Osteocyte (in vitro differentiated cells): ENCODE measurements around the gene FAM8A1. TPM values are rescaled to one million over a fixed set of nuclear protein-coding genes. Genes with fewer than 3 reads are reported as not detected.
"Not testable (repeated sequence)": the region's sequence is repeated elsewhere in the genome, so short reads cannot be mapped to it uniquely, and the experiment has no call there.

Source experiments
- DNase-seq: peaks from one replicate; pipeline ENCODE4 v3.0.0; 2021; ENCODE audit warnings: mixed read lengths; ENCODE audit not compliant: unreplicated experiment; ENCODE audit errors: extremely low spot score
- H3K27ac Mint-ChIP-seq: one replicate; pipeline ENCODE4 v1.8.0; 2021; ENCODE audit warnings: mild to moderate bottlenecking, mixed read lengths; ENCODE audit not compliant: unreplicated experiment
- H3K27me3 Mint-ChIP-seq: one replicate; pipeline ENCODE4 v1.8.0; 2021; ENCODE audit warnings: mixed read lengths; ENCODE audit not compliant: unreplicated experiment
- H3K36me3 Mint-ChIP-seq: one replicate; pipeline ENCODE4 v1.8.0; 2021; ENCODE audit warnings: mixed read lengths; ENCODE audit not compliant: unreplicated experiment
- H3K4me1 Mint-ChIP-seq: one replicate; pipeline ENCODE4 v1.8.0; 2021; ENCODE audit warnings: mixed read lengths; ENCODE audit not compliant: unreplicated experiment
- H3K4me3 Mint-ChIP-seq: one replicate; pipeline ENCODE4 v1.8.0; 2021; ENCODE audit warnings: mild to moderate bottlenecking, moderate library complexity, mixed read lengths; ENCODE audit not compliant: unreplicated experiment
- H3K9me3 Mint-ChIP-seq: one replicate; pipeline ENCODE4 v1.8.0; 2021; ENCODE audit warnings: mixed read lengths; ENCODE audit not compliant: unreplicated experiment
- total RNA-seq: library from RNA; stranded (reverse); gene quantifications from 2 replicates; pipeline ENCODE4 v1.2.1, GENCODE V29; 2021
- TF ChIP-seq, protein P1 (sequence below): fragments of 200-600 bp; sonication (generic); IDR thresholded peaks from 2 replicates; pipeline ENCODE4 v1.5.0; 2021; ENCODE audit warnings: antibody characterized with exemption, mild to moderate bottlenecking, moderate library complexity

Gene FAM8A1
- total RNA-seq, 1 donor from 2014 or later = 32.2 TPM

DNA sequence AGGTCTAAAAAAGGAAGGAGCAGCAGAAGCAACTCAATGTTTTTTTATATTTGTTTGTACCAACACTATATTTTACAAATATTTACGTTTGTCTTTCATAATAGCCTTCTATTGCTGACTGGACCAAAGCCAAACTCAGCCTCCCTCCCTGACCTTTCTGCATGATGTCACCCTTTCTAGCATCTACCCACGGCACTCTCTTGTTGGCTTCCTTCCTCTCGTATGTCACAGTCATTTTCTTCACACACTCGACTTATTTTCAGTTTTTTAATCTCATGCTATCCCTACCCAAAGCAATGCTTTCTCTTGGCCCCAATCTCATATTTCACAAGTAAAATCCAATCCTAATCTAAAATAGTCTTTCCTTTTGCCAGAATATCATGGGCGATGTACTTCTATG lies 16.3 kb upstream of the FAM8A1 start:
- H3K27me3 Mint-ChIP-seq = no peaks in the 10 kb centered on the region
- H3K27ac Mint-ChIP-seq = peak overlapping the region; percentile 65
- no peak for DNase-seq
- H3K36me3 Mint-ChIP-seq = no peaks in the 10 kb centered on the region
- H3K4me1 Mint-ChIP-seq = peaks cover 7% of the 10 kb centered on the region
- no peaks in the 10 kb centered on the region for H3K9me3 Mint-ChIP-seq
- TF ChIP-seq, protein P1, sequence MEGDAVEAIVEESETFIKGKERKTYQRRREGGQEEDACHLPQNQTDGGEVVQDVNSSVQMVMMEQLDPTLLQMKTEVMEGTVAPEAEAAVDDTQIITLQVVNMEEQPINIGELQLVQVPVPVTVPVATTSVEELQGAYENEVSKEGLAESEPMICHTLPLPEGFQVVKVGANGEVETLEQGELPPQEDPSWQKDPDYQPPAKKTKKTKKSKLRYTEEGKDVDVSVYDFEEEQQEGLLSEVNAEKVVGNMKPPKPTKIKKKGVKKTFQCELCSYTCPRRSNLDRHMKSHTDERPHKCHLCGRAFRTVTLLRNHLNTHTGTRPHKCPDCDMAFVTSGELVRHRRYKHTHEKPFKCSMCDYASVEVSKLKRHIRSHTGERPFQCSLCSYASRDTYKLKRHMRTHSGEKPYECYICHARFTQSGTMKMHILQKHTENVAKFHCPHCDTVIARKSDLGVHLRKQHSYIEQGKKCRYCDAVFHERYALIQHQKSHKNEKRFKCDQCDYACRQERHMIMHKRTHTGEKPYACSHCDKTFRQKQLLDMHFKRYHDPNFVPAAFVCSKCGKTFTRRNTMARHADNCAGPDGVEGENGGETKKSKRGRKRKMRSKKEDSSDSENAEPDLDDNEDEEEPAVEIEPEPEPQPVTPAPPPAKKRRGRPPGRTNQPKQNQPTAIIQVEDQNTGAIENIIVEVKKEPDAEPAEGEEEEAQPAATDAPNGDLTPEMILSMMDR = no peak
- H3K4me3 Mint-ChIP-seq = peak overlapping the region; percentile 8

DNA sequence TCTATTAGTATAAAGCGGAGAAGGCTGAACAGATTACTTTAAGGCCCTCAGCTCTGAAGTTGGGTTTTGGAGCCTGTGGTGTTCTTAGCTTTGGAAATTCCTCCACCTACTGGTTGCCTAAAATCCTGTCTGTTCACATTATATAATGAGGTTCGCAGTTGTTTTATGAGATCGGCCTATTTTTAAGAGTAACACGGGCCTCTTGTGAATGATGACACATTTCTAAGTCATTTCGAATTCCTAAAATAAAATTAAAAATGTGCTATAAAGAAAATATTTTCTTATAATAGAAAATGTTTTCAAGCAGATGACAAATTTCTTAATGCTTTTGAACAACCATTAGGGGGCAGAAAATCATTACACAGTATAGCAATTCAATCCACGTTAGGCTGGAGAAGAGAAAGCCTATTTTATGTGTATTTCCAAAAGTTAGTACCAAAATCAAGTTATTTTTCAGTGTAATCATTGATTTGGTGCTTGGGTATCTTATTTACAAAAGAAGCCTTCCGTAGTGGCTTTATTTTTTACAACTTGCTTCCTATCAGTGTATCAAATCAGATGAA lies 15.8 kb upstream of the FAM8A1 start:
- TF ChIP-seq, protein P1 = peak; percentile 96
- H3K27me3 Mint-ChIP-seq = no peaks in the 10 kb centered on the region
- no peaks in the 10 kb centered on the region for H3K36me3 Mint-ChIP-seq
- peaks cover 9% of the 10 kb centered on the region for H3K4me1 Mint-ChIP-seq
- peak overlapping the region; percentile 65 for H3K27ac Mint-ChIP-seq
- peak overlapping the region; percentile 8 for H3K4me3 Mint-ChIP-seq
- no peaks in the 10 kb centered on the region for H3K9me3 Mint-ChIP-seq
- no peak for DNase-seq

DNA sequence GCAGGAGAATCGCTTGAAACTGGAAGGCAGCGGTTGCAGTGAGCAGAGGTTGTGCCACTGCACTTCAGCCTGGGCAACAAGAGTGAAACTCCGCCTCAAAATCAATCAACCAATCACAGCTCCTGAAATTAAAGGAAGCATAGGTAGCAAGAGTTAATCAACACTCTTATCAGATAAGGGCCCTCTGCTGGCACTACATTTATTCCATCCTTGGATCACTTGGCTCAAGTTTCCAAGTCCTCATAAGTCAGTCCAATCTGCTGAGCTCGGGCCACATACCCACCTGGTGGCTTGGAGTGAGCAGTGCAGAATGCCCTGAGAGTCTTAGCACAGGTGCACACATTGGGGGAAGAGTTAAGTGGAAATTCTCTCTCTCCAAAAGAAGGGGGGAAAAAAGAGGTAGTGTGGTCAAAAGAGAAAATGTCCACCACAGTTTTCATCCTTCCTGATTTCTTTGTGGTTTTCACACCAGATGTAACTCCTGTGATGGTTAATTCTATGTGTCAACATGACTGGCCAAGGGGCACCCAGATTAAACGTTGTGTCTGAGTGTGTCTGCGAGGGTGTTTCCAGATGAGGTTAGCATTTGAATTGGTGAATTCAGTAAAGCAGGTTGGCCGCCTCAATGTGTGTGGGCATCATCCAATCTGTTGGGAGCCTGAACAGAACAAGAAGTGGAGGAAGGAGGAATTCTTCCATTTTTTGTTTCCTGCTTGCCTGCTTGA lies 14.2 kb upstream of the FAM8A1 start:
- no peaks in the 10 kb centered on the region for H3K27me3 Mint-ChIP-seq
- no peaks in the 10 kb centered on the region for H3K9me3 Mint-ChIP-seq

DNA sequence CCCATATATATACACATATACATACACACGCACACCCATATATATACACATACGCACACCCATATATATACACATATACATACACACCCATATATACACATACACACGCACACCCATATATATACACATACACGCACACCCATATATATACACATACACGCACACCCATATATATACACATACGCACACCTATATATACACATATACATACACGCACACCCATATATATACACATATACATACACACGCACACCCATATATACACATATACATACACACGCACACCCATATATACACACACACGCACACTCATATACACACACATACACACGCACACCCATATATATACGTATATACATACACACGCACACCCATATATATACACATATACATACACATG lies 13.5 kb upstream of the FAM8A1 start:
- H3K27ac Mint-ChIP-seq, DNase-seq, H3K36me3 Mint-ChIP-seq, H3K4me3 Mint-ChIP-seq, H3K9me3 Mint-ChIP-seq, H3K27me3 Mint-ChIP-seq: not testable (repeated sequence)
- H3K4me1 Mint-ChIP-seq = peaks cover 15% of the 10 kb centered on the region

More for the DNA sequence above, 14.2 kb upstream of the FAM8A1 start:
- no peak for DNase-seq
- no peaks in the 10 kb centered on the region for H3K36me3 Mint-ChIP-seq
- TF ChIP-seq, protein P1 = no peak
- H3K27ac Mint-ChIP-seq = no peak overlapping the region
- no peak overlapping the region for H3K4me3 Mint-ChIP-seq
- peaks cover 15% of the 10 kb centered on the region for H3K4me1 Mint-ChIP-seq

DNA sequence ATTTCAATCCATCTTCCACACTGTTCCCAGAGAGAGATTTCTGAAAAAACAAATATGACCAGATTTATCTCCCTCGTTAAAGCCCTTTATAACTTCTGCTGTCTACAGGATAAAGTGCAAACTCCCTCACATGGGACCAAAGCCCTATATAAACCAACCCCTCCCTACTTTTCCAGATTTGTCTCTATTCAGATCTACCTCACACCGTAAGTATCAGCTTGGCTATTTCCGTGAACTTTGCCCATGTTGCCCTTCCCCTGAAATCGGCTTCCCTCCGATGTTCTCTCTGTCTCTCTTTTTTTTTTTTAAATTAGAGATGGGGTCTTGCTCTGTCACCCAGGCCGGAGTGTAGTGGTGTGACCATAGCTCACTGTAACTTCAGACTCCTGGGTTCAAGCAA lies 12.1 kb upstream of the FAM8A1 start:
- no peaks in the 10 kb centered on the region for H3K36me3 Mint-ChIP-seq
- no peak overlapping the region for H3K4me3 Mint-ChIP-seq
- peaks cover 15% of the 10 kb centered on the region for H3K4me1 Mint-ChIP-seq
- TF ChIP-seq, protein P1 = no peak
- no peak for DNase-seq
- H3K27ac Mint-ChIP-seq = no peak overlapping the region
- no peaks in the 10 kb centered on the region for H3K9me3 Mint-ChIP-seq
- H3K27me3 Mint-ChIP-seq = no peaks in the 10 kb centered on the region
